GM12892 (cell line): ENCODE data around the gene SCUBE2.
A peak's percentile ranks its signal among the peaks of the same experiment; 100 is the strongest.

Source experiments
- DNase-seq: peaks from one replicate; pipeline ENCODE4 v3.0.0; 2011; ENCODE audit not compliant: insufficient read length
- FAIRE-seq: peaks from 2 replicates; lab custom pipeline; 2011; peaks lifted over from hg19 to GRCh38; lab: Jason Lieb, UNC
- POLR2A ChIP-seq: IDR thresholded peaks from 2 replicates; pipeline ENCODE4 v1.6.1; 2011; ENCODE audit warnings: low read depth, low read length, control low read depth
- POLR2AphosphoS5 ChIP-seq: IDR thresholded peaks from 2 replicates; pipeline ENCODE4 v1.6.1; 2011; ENCODE audit warnings: low read depth, low read length, control low read depth
- TAF1 ChIP-seq: IDR thresholded peaks from 2 replicates; pipeline ENCODE4 v1.6.1; 2011; ENCODE audit warnings: low read depth, mild to moderate bottlenecking, control low read depth, low read length, borderline replicate concordance

The SCUBE2 gene

DNA sequence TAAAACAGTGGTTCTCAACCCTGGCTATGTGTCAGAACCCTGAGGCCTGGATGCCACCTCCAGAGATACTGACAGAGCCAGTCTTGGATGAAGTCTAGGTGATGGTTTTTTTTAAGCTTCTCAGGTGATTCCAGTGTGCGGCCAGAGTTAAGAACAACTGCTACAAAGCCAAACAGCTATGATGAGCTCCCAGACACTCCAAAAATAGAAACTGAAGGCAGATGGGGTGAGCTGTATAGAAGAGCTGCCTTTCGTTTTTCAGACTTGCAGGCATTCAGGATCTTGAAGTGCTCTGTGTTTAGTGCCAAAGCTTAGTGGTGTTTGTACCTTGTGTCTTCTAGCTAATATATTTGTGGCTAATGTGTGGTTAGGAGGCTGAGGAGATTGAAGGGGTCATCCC is 14.2 kb downstream of the SCUBE2 start:
- TF ChIP-seq TAF1 (no peak), POLR2AphosphoS5 (no peak), POLR2A (no peak)
- no peak for FAIRE-seq
- DNase-seq = no peak

DNA sequence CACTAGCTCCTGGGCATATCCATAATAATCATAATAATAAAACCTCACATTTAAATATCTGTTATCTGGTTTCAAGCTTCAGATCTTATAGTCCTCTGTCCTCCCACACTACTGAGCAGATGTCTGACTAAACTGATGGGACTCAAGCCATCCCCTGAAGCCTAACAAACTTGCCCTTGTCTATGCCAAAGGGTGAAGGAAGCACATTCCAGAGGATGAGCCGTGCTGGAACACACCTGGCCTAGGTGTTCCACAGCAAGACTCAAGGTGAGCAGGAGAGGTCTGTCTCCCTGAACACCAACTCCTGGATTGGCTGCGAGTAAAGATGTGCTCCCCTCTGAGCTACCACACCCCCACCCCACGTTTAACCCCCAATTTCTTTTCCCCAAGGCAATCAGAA is 14.7 kb downstream of the SCUBE2 start:
- DNase-seq (no peak), FAIRE-seq (no peak)
- TF ChIP-seq TAF1 (no peak), POLR2A (no peak), POLR2AphosphoS5 (no peak)

DNA sequence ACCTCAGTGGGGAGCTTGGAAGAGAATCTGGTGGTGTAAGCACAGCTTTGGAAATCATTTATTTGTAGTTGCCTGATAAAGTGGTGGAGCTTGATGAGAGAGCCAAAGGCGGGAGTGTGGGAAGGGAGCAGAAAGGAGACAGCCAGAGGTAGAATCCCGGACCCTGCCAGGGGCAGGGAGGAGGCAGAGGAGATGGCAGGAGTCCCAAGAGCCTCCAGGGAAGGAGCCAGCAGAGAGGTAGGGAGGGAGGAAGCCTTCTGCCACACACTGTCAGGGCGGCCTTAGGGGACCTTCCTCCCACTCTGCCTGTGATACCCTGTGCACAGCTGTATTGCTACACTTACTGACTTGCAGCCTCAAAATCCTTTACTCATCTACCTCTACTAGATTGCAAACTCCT is 15.4 kb downstream of the SCUBE2 start:
- no peak for TF ChIP-seq POLR2A
- no peak for TF ChIP-seq TAF1
- no peak for TF ChIP-seq POLR2AphosphoS5
- no peak for FAIRE-seq
- DNase-seq = no peak

DNA sequence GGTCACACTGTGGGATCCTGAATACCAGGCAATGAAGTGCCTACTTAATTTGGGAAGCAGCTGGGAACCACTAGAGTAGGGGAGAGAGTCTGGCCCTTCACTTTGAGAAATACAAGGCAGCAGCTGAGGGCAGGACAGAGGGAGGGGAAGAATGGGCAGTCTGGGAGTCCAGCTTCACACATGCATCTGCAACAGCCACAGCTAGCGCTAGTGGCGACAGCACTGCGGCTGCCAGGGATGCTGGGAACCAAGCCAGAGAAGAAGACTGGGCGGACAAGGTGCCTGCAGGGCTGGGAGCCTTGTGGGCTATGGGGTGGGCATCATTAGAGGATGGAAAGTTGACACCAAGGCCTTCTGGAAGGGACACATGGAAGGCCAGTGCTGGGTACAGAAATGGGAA is 15.8 kb downstream of the SCUBE2 start:
- TF ChIP-seq POLR2AphosphoS5 (no peak), TAF1 (no peak), POLR2A (no peak)
- FAIRE-seq (no peak), DNase-seq (no peak)

DNA sequence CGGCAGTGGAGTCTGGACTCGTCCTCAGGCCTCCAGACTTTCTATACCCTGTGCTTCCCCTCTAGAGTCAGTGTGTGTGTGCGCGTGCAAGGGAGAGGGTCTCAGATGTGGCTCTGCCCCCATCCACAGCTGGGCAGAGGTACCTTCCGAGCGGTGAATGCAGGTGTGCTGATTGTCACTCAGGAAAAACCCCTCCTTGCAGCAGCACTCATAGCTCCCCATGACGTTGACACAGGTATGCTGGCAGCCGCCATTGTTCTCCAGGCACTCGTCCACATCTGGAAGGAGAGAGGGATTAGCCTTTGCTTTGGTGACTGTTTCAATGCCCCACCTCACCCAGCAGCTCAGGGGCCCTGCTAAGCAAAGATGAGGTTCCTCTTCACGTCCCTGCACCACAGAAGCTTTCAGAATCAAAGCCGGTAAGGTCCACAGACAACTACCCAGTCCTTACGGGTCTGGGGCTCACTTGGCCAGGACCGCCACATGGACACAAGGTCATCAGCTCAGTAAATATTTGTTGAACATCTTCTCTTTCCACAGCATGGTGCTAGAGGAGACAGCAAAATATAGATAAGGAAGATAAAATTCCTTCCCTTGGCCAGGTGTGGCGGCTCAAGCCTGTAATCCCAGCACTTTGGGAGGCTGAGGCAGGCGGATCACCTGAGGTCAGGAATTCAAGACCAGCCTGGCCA is 16.9 kb downstream of the SCUBE2 start:
- FAIRE-seq (no peak), DNase-seq (no peak)
- TF ChIP-seq POLR2A (no peak), TAF1 (no peak), POLR2AphosphoS5 (no peak)

DNA sequence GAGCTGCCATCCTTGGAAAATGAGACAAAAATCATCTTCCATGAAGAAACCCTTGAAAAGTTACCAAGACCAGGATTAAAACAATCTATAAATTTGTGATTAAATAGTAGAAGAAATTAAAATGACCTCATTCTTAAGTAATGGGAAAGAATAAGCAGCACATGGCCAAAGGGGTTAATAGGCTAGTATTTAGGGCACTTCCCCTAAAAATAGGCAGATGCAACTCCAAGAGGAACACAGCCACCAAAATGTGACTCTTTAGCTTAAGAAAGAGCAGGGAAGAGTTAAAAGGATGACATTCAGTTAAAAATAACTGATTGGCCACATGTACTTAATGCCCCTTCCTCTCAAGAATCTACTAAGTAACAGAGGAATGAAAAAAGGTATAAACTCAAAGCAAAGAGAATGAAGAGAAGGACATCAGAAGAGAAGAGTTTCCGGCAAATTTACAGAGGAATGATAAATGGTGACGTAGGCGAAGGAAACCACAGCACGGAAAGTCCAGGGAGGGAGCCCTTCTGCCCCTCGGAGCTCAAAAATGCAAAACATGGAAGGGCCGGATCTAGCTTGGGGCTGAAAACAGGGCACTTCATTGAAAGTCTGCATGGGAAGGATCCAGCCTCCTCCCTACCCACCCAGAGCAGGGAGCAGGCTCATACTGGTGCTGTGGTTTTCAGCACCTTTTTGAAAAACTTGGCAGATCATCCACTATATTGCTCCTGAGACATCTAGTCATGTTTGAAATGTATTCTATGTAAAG is 17.8 kb downstream of the SCUBE2 start:
- FAIRE-seq (no peak), DNase-seq (no peak)
- no peak for TF ChIP-seq TAF1

DNA sequence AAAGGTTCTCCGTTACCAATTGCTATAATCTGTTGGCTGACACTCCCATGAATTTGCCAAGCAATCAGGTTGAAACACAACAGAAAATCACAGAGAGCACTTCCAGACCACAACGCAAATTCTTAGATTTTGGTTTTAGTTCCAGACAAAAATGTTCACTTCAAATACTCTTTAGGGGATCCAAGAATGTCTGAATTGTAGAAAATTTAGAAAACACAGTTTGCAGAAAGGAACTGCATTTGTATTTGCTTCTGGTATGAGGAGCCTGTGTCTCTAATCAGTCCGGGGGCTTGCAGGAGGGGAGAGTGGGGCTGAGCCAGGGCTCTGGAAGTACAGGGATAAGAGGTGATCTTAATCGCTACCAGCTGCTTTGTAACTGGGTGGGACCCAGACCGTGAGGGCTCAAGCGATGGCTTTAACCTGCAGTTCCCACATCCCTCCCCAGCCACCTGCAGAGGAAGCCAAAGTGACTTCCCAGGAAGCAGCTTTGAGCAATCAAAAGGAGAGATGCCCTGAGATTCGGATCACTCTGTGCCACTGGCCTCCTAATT is 18.7 kb downstream of the SCUBE2 start:
- TF ChIP-seq POLR2AphosphoS5 = no peak
- TF ChIP-seq POLR2A = no peak
- no peak for TF ChIP-seq TAF1
- no peak for FAIRE-seq
- DNase-seq = no peak

DNA sequence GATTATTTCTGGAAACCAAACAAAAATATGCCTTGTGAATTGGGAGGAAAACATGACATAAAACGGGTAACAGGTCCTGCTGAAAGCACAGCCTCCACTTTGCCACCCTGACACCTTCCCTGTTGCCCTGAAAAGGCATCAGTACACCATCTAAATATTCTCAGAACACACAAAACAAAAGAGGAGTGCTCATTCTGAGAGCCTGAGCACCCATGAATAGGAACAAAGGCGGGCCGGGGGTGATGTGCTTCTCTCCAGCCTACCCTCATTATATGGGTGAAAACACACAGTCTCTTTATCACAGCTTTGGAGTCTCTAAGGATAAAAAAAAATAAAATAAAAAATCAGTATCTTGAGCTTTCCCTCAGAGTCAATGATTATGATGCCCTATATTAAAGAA is 19.7 kb downstream of the SCUBE2 start:
- no peak for FAIRE-seq
- TF ChIP-seq TAF1 (no peak), POLR2A (no peak), POLR2AphosphoS5 (no peak)

DNA sequence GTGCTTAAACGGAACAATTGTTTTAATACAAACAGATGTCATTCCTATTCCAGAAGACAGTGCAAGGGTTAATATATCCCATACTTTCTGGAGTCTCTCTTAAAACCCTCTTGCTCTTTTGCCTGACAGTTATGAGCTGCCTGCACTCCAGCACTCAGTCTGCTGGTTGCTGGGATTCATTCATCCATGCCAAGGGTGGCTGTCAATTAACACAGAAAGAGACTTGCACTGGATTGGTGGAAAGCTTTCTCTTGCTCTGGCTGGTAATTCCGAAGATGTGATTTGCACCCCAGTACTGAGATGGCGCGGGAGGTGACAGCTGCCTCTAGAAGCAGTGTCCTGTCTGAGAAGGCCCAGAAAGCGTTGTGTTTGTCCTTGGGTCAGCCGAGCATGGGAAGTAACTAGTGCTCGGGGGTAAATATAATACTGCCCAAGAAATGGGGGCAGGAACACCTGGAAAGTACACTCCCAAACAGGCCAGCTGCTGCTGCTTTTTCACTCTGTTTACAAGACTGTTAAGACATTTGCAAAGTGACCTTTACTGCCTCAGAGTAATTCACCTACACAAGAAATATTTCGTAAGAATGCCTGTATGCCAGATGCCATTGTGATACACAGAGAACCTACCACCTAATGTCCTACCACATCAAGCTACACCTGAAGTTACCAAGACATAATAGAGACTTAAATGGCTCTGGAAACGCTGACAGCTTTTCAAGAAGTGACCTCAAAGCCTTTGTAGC is 20.5 kb downstream of the SCUBE2 start:
- TF ChIP-seq POLR2AphosphoS5 (no peak), POLR2A (no peak), TAF1 (no peak)
- no peak for DNase-seq
- peak; percentile 88 for FAIRE-seq

More for the DNA sequence above, 19.7 kb downstream of the SCUBE2 start:
- DNase-seq = no peak

DNA sequence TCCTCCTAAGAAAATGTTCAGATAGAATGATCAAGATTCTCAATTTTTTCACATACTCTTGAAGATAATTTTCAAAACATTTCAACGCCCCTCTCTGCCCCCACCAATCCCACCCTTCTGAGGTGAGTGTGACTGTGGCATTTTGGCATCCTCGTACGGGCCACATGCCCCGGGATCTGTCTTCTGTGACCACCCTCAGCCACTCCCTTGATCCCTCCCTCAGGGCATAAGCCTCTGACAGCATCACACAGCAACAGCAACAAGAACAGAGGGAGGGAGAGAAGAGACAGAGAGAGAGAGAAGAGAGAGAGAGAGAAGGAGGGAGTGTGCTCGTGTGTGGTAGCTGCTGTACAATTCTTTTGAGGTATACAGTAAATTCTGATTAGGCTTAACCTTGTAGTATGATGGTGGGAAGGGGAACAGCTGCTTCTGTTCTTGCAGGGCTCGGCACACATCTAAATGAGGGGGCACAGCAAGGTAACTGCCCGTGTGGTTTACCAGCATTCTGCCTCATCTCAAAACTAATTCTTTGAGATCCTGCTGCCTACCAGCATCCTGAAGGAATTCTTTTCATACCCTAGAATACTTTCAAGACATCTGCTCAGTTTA is 21.4 kb downstream of the SCUBE2 start:
- FAIRE-seq (peak; percentile 67), DNase-seq (no peak)
- TF ChIP-seq POLR2AphosphoS5 = no peak
- TF ChIP-seq POLR2A = no peak
- no peak for TF ChIP-seq TAF1

DNA sequence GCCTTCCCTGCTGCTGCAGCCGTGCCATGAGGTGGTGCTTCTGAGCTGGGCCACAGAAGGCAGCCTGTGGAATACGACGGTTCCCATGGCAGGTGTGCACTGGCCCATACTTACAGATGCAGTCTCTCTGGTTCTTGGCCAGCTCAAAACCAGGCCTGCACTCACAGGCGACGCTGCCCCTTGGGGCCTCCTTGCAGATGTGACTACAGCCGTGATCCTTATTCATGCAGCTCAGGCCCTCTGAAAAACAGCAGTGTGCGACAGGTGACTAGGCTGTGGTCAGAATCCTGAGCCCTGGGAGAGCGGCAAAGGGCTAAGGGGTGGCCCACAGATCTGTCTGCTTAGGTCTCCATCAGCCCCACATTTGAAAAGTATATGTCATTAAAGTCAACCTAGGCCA is 22.1 kb downstream of the SCUBE2 start:
- no peak for TF ChIP-seq POLR2AphosphoS5
- TF ChIP-seq POLR2A = no peak
- no peak for TF ChIP-seq TAF1
- no peak for DNase-seq
- no peak for FAIRE-seq
